Trophoblast cell (in vitro differentiated cells and primary cell): ENCODE measurements around the gene SMIM36.
A peak's percentile ranks its signal among the peaks of the same experiment; 100 is the strongest.
"Not testable (repeated sequence)": the region's sequence is repeated elsewhere in the genome, so short reads cannot be mapped to it uniquely, and the experiment has no call there.

Experiments
- DNase-seq, 2 donors: peaks; one replicate each; pipeline ENCODE4 v3.0.0-alpha.2; 2016
- H2AFZ ChIP-seq: 2 replicates; pipeline ENCODE4 v1.6.1; 2013; ENCODE audit warnings: low read length, moderate library complexity, mild to moderate bottlenecking; ENCODE audit not compliant: insufficient read depth, poor library complexity
- H2AK5ac ChIP-seq: 2 replicates; pipeline ENCODE4 v1.6.1; 2013; ENCODE audit warnings: mild to moderate bottlenecking, low read length
- H2BK120ac ChIP-seq: 2 replicates; pipeline ENCODE4 v1.6.1; 2013; ENCODE audit warnings: low read length, mild to moderate bottlenecking, moderate library complexity; ENCODE audit not compliant: insufficient read depth, poor library complexity
- H2BK12ac ChIP-seq: 2 replicates; pipeline ENCODE4 v1.6.1; 2013; ENCODE audit warnings: mild to moderate bottlenecking, low read length, moderate library complexity
- H2BK5ac ChIP-seq: 2 replicates; pipeline ENCODE4 v1.6.1; 2013; ENCODE audit warnings: low read length, low read depth, moderate library complexity, mild to moderate bottlenecking; ENCODE audit not compliant: poor library complexity
- H3K14ac ChIP-seq: 2 replicates; pipeline ENCODE4 v1.6.1; 2013; ENCODE audit warnings: mild to moderate bottlenecking, low read length
- H3K18ac ChIP-seq: 2 replicates; pipeline ENCODE4 v1.6.1; 2013; ENCODE audit warnings: mild to moderate bottlenecking, low read length
- H3K23ac ChIP-seq: 2 replicates; pipeline ENCODE4 v1.6.1; 2013; ENCODE audit warnings: low read length
- H3K27ac ChIP-seq: 2 replicates; pipeline ENCODE4 v1.5.1; 2013; ENCODE audit warnings: low read depth, mild to moderate bottlenecking, inconsistent platforms, low read length, moderate library complexity
- H3K27me3 ChIP-seq: 2 replicates; pipeline ENCODE4 v1.6.1; 2013; ENCODE audit warnings: inconsistent platforms, mild to moderate bottlenecking, low read length, moderate library complexity; ENCODE audit not compliant: insufficient read depth
- H3K36me3 ChIP-seq, 2 experiments: 1 replicate in 1 of 2; 2 replicates in 1 of 2; pipeline ENCODE4 v1.6.1; 2013; ENCODE audit warnings: low read length in 2 of 2, mild to moderate bottlenecking in 2 of 2, moderate library complexity in 1 of 2; ENCODE audit not compliant: insufficient read depth in 2 of 2, control insufficient read depth in 1 of 2
- H3K4ac ChIP-seq: 2 replicates; pipeline ENCODE4 v1.6.1; 2013; ENCODE audit warnings: low read depth, mild to moderate bottlenecking, low read length, moderate library complexity
- H3K4me1 ChIP-seq, 2 experiments: 1 replicate in 1 of 2; 2 replicates in 1 of 2; pipeline ENCODE4 v1.6.1; 2013; ENCODE audit warnings: low read length in 2 of 2, mild to moderate bottlenecking in 2 of 2, moderate library complexity in 1 of 2; ENCODE audit not compliant: insufficient read depth in 2 of 2, control insufficient read depth in 1 of 2
- H3K4me2 ChIP-seq: 2 replicates; pipeline ENCODE4 v1.6.1; 2013; ENCODE audit warnings: inconsistent platforms, mild to moderate bottlenecking, low read length, moderate library complexity
- H3K4me3 ChIP-seq: 2 replicates; pipeline ENCODE4 v1.5.1; 2013; ENCODE audit warnings: mild to moderate bottlenecking, low read depth, low read length, inconsistent platforms
- H3K79me1 ChIP-seq: one replicate; pipeline ENCODE4 v1.6.1; 2013; ENCODE audit warnings: low read length
- H3K79me2 ChIP-seq: 2 replicates; pipeline ENCODE4 v1.6.1; 2013; ENCODE audit warnings: low read length, mild to moderate bottlenecking; ENCODE audit not compliant: control insufficient read depth, insufficient read depth, poor library complexity
- H3K9ac ChIP-seq: 2 replicates; pipeline ENCODE4 v1.6.1; 2013; ENCODE audit warnings: mild to moderate bottlenecking, low read length
- H3K9me3 ChIP-seq: 2 replicates; pipeline ENCODE4 v1.6.1; 2013; ENCODE audit warnings: low read depth, mild to moderate bottlenecking, control low read depth, inconsistent platforms, low read length; ENCODE audit not compliant: insufficient read depth
- H4K12ac ChIP-seq: 2 replicates; pipeline ENCODE4 v1.6.1; 2013; ENCODE audit warnings: low read depth, mild to moderate bottlenecking, low read length, moderate library complexity
- H4K8ac ChIP-seq: 2 replicates; pipeline ENCODE4 v1.6.1; 2013; ENCODE audit warnings: low read depth, mild to moderate bottlenecking, low read length, moderate library complexity
- H4K91ac ChIP-seq: one replicate; pipeline ENCODE4 v1.6.1; 2013; ENCODE audit warnings: low read depth, mild to moderate bottlenecking, low read length, moderate library complexity
- WGBS: extraction: QIAGEN DNeasy Blood & Tissue Kit; methylation state at CpG from one replicate; pipeline ENCODE4 v1.1.7; 2013; ENCODE audit warnings: missing lambda C conversion rate; ENCODE audit not compliant: insufficient read length, insufficient coverage; ENCODE audit errors: extremely low coverage; 5-methylcytosine and 5-hydroxymethylcytosine counted together

The SMIM36 gene

GRCh38 chr17:55446004-55446403 is 65.2 kb downstream of the SMIM36 start:
- Histone ChIP-seq H3K4me1 (peaks cover 23 to 31% of the 10 kb centered on the region in 2 experiments), H2BK5ac (peak overlapping the region; percentile 37), H2BK12ac (peak overlapping the region; percentile 53), H4K91ac (peak overlapping the region; percentile 52), H3K79me1 (peaks cover 17% of the 10 kb centered on the region)
- not testable (repeated sequence) for H4K12ac ChIP-seq, H3K27ac ChIP-seq, H3K36me3 ChIP-seq, H3K9me3 ChIP-seq, H3K79me2 ChIP-seq, DNase-seq, H2AK5ac ChIP-seq, H3K4me3 ChIP-seq, H4K8ac ChIP-seq, H3K4ac ChIP-seq, H3K27me3 ChIP-seq, H2BK120ac ChIP-seq, H3K14ac ChIP-seq, H3K4me2 ChIP-seq, H2AFZ ChIP-seq, H3K23ac ChIP-seq, H3K18ac ChIP-seq, H3K9ac ChIP-seq
- no CpG with 5 or more reads among the region's 4 CpGs for WGBS

DNA sequence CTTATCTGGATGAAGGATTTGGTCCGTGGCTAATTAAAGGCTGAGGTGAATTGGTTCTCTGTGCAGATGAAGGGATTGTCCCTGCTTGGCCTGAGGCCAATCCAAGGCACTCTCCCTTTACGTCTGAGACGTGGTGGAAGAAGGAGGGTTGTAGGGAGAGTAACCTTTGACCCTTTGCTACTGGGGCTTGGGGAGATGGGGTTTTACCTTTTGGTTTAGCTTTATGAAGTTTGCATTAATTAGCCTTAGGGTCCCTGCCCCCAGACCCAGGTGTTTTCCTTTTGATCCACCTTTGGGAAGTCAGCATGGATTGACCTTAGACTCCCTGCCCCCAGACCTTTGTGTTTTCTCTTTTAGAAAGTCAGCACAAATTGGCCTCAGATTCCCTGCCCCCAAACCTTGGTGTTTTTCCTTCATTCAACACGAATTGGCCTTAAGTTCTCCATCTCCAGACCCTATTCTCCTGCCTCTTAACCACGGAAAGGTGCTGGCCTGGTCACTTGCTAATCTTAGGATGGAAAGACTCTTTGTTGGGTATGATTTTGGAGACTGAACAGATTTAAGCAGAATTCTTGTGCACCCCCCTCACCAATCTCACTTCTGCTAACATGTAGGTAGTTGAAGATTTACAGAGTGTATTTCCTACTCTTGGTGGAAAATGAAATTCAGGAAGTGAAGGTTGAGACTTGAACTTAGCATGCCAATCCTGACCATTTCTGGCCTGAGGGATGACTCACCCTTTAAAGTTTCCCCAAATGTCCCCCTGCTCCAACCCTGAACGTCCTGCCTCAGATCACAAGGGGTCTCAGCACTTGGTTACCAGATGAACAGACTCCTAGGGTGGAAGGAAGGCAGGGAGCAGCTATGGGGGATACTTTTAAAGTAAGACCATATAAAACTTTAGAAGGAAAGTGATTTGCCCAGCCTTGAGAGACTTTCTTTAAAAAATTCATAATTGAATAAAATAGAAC is 66.5 kb downstream of the SMIM36 start:
- Histone ChIP-seq H3K23ac (no peak overlapping the region), H2BK120ac (peak overlapping the region; percentile 92), H4K12ac (no peak overlapping the region), H3K9me3 (no peaks in the 10 kb centered on the region), H3K9ac (no peak overlapping the region), H3K79me2 (no peaks in the 10 kb centered on the region), H4K8ac (no peak overlapping the region), H3K36me3 (no peaks in the 10 kb centered on the region), H3K4me1 (peaks cover 16 to 28% of the 10 kb centered on the region in 2 experiments), H3K79me1 (peaks cover 13% of the 10 kb centered on the region), H3K14ac (peak overlapping the region; percentile 45), H3K27ac (peak overlapping the region; percentile 32), H2AFZ (no peak overlapping the region), H3K18ac (no peak overlapping the region), H3K27me3 (no peaks in the 10 kb centered on the region), H3K4me3 (no peak overlapping the region), H2BK12ac (peak overlapping the region; percentile 75), H4K91ac (peak overlapping the region; percentile 77), H2AK5ac (no peak overlapping the region), H3K4ac (peak overlapping the region; percentile 70), H3K4me2 (no peak overlapping the region), H2BK5ac (peak overlapping the region; percentile 49)
- no peak for DNase-seq
- WGBS: no CpG with 5 or more reads among the region's 6 CpGs

DNA sequence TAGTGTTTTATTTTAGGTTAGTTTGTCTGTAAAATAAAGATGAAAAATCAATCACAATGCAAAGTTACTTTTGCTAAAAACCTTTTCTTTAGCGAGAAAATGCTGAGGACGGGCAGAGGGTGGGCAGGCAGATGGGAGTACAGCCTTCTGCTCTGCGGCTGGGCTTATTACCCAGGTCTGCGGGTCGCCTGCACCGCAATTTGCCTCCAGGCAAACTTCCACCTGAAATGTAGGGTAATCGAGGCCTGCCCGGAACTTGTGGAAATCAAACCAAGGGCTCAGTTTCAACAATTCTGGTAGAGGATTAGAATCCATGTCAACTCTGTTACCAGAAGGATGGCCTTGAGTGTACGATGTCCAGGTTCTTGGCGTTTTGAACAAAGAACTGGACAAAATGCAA is 67.3 kb downstream of the SMIM36 start:
- H3K14ac ChIP-seq: no peak overlapping the region
- peak overlapping the region; percentile 92 for H2BK120ac ChIP-seq
- no peaks in the 10 kb centered on the region for H3K36me3 ChIP-seq
- H3K4ac ChIP-seq: peak overlapping the region; percentile 70
- H3K79me1 ChIP-seq: peaks cover 10% of the 10 kb centered on the region
- H4K12ac ChIP-seq: no peak overlapping the region
- peak overlapping the region; percentile 80 for H4K91ac ChIP-seq
- no peak for DNase-seq
- no peak overlapping the region for H3K9ac ChIP-seq
- peaks cover 12 to 24% of the 10 kb centered on the region in 2 experiments for H3K4me1 ChIP-seq
- no peak overlapping the region for H3K4me3 ChIP-seq
- H3K27me3 ChIP-seq: no peaks in the 10 kb centered on the region
- H4K8ac ChIP-seq: peak overlapping the region; percentile 66
- H3K79me2 ChIP-seq: no peaks in the 10 kb centered on the region
- no peak overlapping the region for H3K18ac ChIP-seq
- H2AFZ ChIP-seq: no peak overlapping the region
- no peak overlapping the region for H3K23ac ChIP-seq
- no peak overlapping the region for H3K4me2 ChIP-seq
- no peaks in the 10 kb centered on the region for H3K9me3 ChIP-seq
- peak overlapping the region; percentile 88 for H2BK12ac ChIP-seq
- peak overlapping the region; percentile 49 for H2BK5ac ChIP-seq
- peak overlapping the region; percentile 3 for H3K27ac ChIP-seq
- WGBS: no CpG with 5 or more reads among the region's 10 CpGs
- peak overlapping the region; percentile 81 for H2AK5ac ChIP-seq

- no peak overlapping the region for H3K14ac ChIP-seq
- H4K12ac ChIP-seq: no peak overlapping the region
- H3K9ac ChIP-seq: no peak overlapping the region
- H3K79me2 ChIP-seq: no peaks in the 10 kb centered on the region
- no peak overlapping the region for H4K91ac ChIP-seq
- no peaks in the 10 kb centered on the region for H3K9me3 ChIP-seq
- H2AFZ ChIP-seq: no peak overlapping the region
- no peak overlapping the region for H3K4ac ChIP-seq
- H3K36me3 ChIP-seq: no peaks in the 10 kb centered on the region
- peaks cover 10% of the 10 kb centered on the region for H3K79me1 ChIP-seq
- H3K23ac ChIP-seq: no peak overlapping the region
- H3K4me2 ChIP-seq: no peak overlapping the region
- H3K27ac ChIP-seq: no peak overlapping the region
- no CpG with 5 or more reads among the region's 6 CpGs for WGBS
- no peak overlapping the region for H2AK5ac ChIP-seq
- no peak overlapping the region for H3K4me3 ChIP-seq
- H3K4me1 ChIP-seq: peaks cover 12 to 24% of the 10 kb centered on the region in 2 experiments
- H2BK12ac ChIP-seq: no peak overlapping the region
- no peak overlapping the region for H2BK5ac ChIP-seq
- H3K18ac ChIP-seq: no peak overlapping the region
- peak overlapping the region; percentile 2 for H2BK120ac ChIP-seq
- peak; percentile 11 to 61 for DNase-seq
- no peaks in the 10 kb centered on the region for H3K27me3 ChIP-seq
- H4K8ac ChIP-seq: no peak overlapping the region
Observed at GRCh38 chr17:55442953-55443683, 68.1 kb downstream of the SMIM36 start.
